CD4-positive, alpha-beta T cell (primary cell): Measurements from ENCODE around the gene KRTAP10-3. TPM values are rescaled to one million over a fixed set of nuclear protein-coding genes. Genes with fewer than 3 reads are reported as not detected.
A peak's percentile ranks its signal among the peaks of the same experiment; 100 is the strongest.

Source experiments
- ATAC-seq: fragments of 200-7000 bp; cut with Tn5 transposase; one replicate; pipeline ENCODE4 v1.10.0; 2022; ENCODE audit warnings: mild to moderate bottlenecking; ENCODE audit not compliant: poor library complexity
- CTCF ChIA-PET: fragments of 350-600 bp; sonication (Branson Sonifier 250); formaldehyde crosslinking; loops from one replicate; lab custom pipeline; 2021; ENCODE audit warnings: antibody characterized with exemption, inconsistent platforms; lab: Charles Lee
- POLR2A ChIA-PET: fragments of 350-600 bp; sonication (Branson Sonifier 250); formaldehyde crosslinking; loops from one replicate; lab custom pipeline; 2021; ENCODE audit warnings: antibody characterized with exemption, inconsistent platforms; lab: Charles Lee
- DNase-seq, 14 experiments: peaks; one replicate each; pipeline ENCODE4 v3.0.0-alpha.2; 2013 to 2020; ENCODE audit warnings: mixed read lengths in 2 of 14
- H3K27ac ChIP-seq, 2 donors: one replicate each; pipeline versions ENCODE4 v1.5.1 to v1.7.0; 2013; ENCODE audit warnings: low read length in 2 of 2, low read depth in 1 of 2, mild to moderate bottlenecking in 1 of 2
- H3K27me3 ChIP-seq, 2 experiments: 1 replicate in 1 of 2; 2 replicates in 1 of 2; pipeline versions ENCODE4 v1.6.1 to v1.7.0; 2013; ENCODE audit warnings: low read length in 2 of 2, control low read depth in 1 of 2, mild to moderate bottlenecking in 1 of 2, moderate library complexity in 1 of 2; ENCODE audit not compliant: insufficient read depth in 2 of 2, control insufficient read depth in 1 of 2
- H3K36me3 ChIP-seq: one replicate; pipeline ENCODE4 v1.6.1; 2013; ENCODE audit warnings: low read length, control low read depth; ENCODE audit not compliant: insufficient read depth
- H3K4me1 ChIP-seq: one replicate; pipeline ENCODE4 v1.6.1; 2013; ENCODE audit warnings: low read length, control low read depth; ENCODE audit not compliant: insufficient read depth
- H3K4me3 ChIP-seq: one replicate; pipeline ENCODE4 v1.5.1; 2013; ENCODE audit warnings: mild to moderate bottlenecking, low read length, moderate library complexity
- H3K9me3 ChIP-seq, 2 experiments: 1 replicate in 1 of 2; 2 replicates in 1 of 2; pipeline versions ENCODE4 v1.6.1 to v1.7.0; 2013; ENCODE audit warnings: low read length in 2 of 2, mild to moderate bottlenecking in 2 of 2, control low read depth in 1 of 2, moderate library complexity in 1 of 2; ENCODE audit not compliant: control insufficient read depth in 1 of 2, insufficient read depth in 1 of 2
- H3K27ac Mint-ChIP-seq: one replicate; pipeline ENCODE4 v1.8.0; 2020; ENCODE audit warnings: mixed read lengths
- H3K27me3 Mint-ChIP-seq: one replicate; pipeline ENCODE4 v1.8.0; 2021; ENCODE audit warnings: mixed read lengths
- H3K36me3 Mint-ChIP-seq: one replicate; pipeline ENCODE4 v1.8.0; 2021; ENCODE audit warnings: low read depth, mixed read lengths
- H3K4me1 Mint-ChIP-seq: one replicate; pipeline ENCODE4 v1.8.0; 2021; ENCODE audit warnings: low read depth, mixed read lengths
- H3K4me3 Mint-ChIP-seq: one replicate; pipeline ENCODE4 v1.8.0; 2020; ENCODE audit warnings: mild to moderate bottlenecking, mixed read lengths
- H3K9me3 Mint-ChIP-seq: one replicate; pipeline ENCODE4 v1.8.0; 2020; ENCODE audit warnings: mixed read lengths
- intact Hi-C, 2 experiments: fragments of 100-400 bp; cut with DNase I in 1 of 2; cut with micrococcal nuclease in 1 of 2; formaldehyde crosslinking; loops; one replicate each; pipeline versions ENCODE4 v1.15.1 to v1.9.0; 2023 to 2025; cut with DNase I, micrococcal nuclease
- total RNA-seq, 174 experiments: library from RNA in 2 of 174; stranded (reverse) in 2 of 174; gene quantifications; one replicate each; pipeline ENCODE4 v1.2.3 and lab custom pipeline; 2021 to 2026
- TF ChIP-seq, protein P1 (sequence below): fragments of 200-600 bp; IDR thresholded peaks from one replicate; pipeline ENCODE4 v1.8.0; 2022; ENCODE audit warnings: antibody characterized with exemption, mild to moderate bottlenecking

KRTAP10-3 gene
- total RNA-seq, 2 experiments from 2014 or later = not detected

DNA sequence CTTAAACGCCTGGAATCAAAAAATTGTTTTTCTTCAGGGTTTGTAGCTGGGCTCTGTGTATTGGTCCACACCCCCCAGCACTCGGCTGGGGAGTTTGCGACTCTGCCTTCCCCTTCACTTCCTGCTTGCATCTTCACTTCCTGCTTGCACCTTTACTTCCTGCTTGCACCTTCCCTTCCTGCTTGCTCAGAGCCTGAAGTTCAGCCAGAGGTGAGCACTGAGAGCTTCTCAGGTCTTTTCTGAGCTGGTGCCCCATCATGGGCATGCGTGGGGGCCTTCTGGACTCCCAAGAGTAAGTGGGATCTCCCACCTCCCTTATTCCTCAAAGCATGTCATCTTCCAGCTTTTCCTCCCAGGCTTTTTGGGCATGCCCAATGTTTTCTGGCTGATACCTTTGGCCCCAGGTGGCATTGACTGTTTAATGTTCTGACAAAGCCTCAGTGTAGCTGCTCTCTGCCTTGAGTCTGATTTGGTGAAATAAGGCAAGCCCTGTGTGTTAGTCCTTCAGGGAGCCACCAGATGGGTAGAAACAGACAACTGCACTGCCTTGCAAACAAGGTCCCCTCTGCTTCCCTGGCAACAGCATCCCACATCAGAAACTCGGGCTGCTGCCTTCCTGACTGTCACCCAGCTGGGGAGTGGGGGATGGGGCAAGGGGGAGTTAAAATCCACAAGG, 10.8 kb downstream of the KRTAP10-3 start:
- Mint-ChIP-seq H3K27ac (peak overlapping the region; percentile 90), H3K4me1 (peaks cover 33% of the 10 kb centered on the region), H3K27me3 (no peaks in the 10 kb centered on the region), H3K36me3 (peaks cover 40% of the 10 kb centered on the region), H3K4me3 (peak overlapping the region; percentile 83), H3K9me3 (peaks cover 19% of the 10 kb centered on the region)
- peak; percentile 94 for ATAC-seq
- intact Hi-C loops = loop anchor here (2.0 to 10.0 kb wide), 3 partner anchors 67 to 110 kb away; partner anchors contain the start of genes KRTAP10-8 (in 1 of the 2) and KRTAP12-3 (in 1 of the 2)
- Histone ChIP-seq H3K27me3 (no peaks in the 10 kb centered on the region), H3K4me3 (peak overlapping the region; percentile 38), H3K9me3 (peaks cover 15% of the 10 kb centered on the region in 2 experiments), H3K4me1 (peaks cover 18% of the 10 kb centered on the region), H3K27ac (peak overlapping the region; percentile 6 to 72), H3K36me3 (no peaks in the 10 kb centered on the region)
- POLR2A ChIA-PET = interaction anchor here (0.9 to 2.4 kb wide), 6 partner anchors 11 to 195 kb away, joined by 4 to 19 read pairs (median 6); partner anchors contain the start of genes KRTAP10-5 and KRTAP12-3
- TF ChIP-seq, protein P1, sequence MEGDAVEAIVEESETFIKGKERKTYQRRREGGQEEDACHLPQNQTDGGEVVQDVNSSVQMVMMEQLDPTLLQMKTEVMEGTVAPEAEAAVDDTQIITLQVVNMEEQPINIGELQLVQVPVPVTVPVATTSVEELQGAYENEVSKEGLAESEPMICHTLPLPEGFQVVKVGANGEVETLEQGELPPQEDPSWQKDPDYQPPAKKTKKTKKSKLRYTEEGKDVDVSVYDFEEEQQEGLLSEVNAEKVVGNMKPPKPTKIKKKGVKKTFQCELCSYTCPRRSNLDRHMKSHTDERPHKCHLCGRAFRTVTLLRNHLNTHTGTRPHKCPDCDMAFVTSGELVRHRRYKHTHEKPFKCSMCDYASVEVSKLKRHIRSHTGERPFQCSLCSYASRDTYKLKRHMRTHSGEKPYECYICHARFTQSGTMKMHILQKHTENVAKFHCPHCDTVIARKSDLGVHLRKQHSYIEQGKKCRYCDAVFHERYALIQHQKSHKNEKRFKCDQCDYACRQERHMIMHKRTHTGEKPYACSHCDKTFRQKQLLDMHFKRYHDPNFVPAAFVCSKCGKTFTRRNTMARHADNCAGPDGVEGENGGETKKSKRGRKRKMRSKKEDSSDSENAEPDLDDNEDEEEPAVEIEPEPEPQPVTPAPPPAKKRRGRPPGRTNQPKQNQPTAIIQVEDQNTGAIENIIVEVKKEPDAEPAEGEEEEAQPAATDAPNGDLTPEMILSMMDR = no peak
- peak in 12 of 14 experiments; percentile 16 to 74 (median 36) for DNase-seq
- CTCF ChIA-PET = interaction anchor here (0.9 kb wide), 1 partner anchor 119 kb away, joined by 3 read pairs; the partner anchor contains the start of gene KRTAP12-2

DNA sequence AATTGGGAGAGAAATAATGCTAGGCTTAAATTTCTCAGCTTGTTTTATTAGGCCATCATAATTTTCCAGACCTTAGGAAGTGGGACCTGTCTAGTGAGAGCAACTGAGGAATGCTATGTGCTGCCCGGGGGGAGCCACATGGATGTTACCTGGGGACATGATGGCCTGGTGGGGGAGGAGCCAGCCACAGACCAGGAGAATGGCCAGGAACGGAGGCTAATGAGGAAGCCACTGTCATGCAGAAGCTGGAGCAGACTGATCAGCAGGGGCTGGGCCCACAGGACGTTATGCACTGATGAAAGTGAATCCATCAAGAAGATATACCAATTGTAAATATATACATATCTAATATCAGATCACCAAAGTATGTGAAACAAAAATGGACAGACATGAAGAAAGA, 14.0 kb downstream of the KRTAP10-3 start:
- CTCF ChIA-PET = no interaction called here

DNA sequence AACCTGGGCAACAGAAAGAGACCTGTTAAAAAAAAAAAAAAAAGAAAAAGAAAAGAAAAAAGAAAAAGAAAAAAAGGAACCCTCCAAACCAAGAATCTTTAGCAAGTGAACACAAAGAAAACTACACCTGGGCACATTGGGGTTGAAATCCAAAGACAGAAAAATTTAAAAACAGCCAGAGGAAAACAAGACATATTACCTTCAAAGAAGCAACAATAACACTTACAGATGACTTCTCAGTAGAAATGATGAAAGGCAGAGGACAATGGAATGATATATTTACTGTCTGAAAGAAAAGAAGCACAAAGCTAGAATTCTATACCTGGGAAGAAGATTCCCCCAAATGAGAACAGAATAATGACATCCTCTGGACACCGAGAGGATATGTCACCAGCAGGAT, 15.9 kb downstream of the KRTAP10-3 start:
- Mint-ChIP-seq H3K27me3 (no peaks in the 10 kb centered on the region), H3K36me3 (peaks cover 25% of the 10 kb centered on the region), H3K27ac (no peak overlapping the region), H3K4me3 (no peak overlapping the region), H3K4me1 (peaks cover 15% of the 10 kb centered on the region), H3K9me3 (peaks cover 21% of the 10 kb centered on the region)
- ChIA-PET CTCF (no interaction called here), POLR2A (no interaction called here)
- Histone ChIP-seq H3K36me3 (no peaks in the 10 kb centered on the region), H3K9me3 (peaks cover 18 to 26% of the 10 kb centered on the region in 2 experiments), H3K27me3 (peaks cover 0 to 2% of the 10 kb centered on the region in 2 experiments), H3K4me3 (no peak overlapping the region), H3K4me1 (peaks cover 5% of the 10 kb centered on the region), H3K27ac (no peak overlapping the region)
- no peak for ATAC-seq
- intact Hi-C loops = loop anchor here in 1 of 2 experiments (10.0 kb wide), 1 partner anchor 72 kb away; the partner anchor contains the start of gene KRTAP10-8
- TF ChIP-seq, protein P1 = no peak
- DNase-seq = no peak

More for the DNA sequence above, 14.0 kb downstream of the KRTAP10-3 start:
- intact Hi-C loops = loop anchor here in 1 of 2 experiments (10.0 kb wide), 1 partner anchor 70 kb away; the partner anchor contains the start of gene KRTAP10-8
- peaks cover 18 to 26% of the 10 kb centered on the region in 2 experiments for H3K9me3 ChIP-seq
- Mint-ChIP-seq H3K9me3 (peaks cover 23% of the 10 kb centered on the region), H3K27ac (no peak overlapping the region), H3K36me3 (peaks cover 40% of the 10 kb centered on the region), H3K27me3 (no peaks in the 10 kb centered on the region), H3K4me3 (no peak overlapping the region), H3K4me1 (peaks cover 33% of the 10 kb centered on the region)
- no peak overlapping the region for H3K4me3 ChIP-seq
- ATAC-seq = no peak
- POLR2A ChIA-PET = no interaction called here
- no peak for DNase-seq
- TF ChIP-seq, protein P1 = no peak
- peaks cover 18% of the 10 kb centered on the region for H3K4me1 ChIP-seq
- H3K27me3 ChIP-seq = no peaks in the 10 kb centered on the region
- no peak overlapping the region for H3K27ac ChIP-seq
- no peaks in the 10 kb centered on the region for H3K36me3 ChIP-seq
